ENCODE data around the gene HMGXB4.
"Not testable (repeated sequence)": the region's sequence is repeated elsewhere in the genome, so short reads cannot be mapped to it uniquely, and the experiment has no call there.

HMGXB4 gene, protein sequence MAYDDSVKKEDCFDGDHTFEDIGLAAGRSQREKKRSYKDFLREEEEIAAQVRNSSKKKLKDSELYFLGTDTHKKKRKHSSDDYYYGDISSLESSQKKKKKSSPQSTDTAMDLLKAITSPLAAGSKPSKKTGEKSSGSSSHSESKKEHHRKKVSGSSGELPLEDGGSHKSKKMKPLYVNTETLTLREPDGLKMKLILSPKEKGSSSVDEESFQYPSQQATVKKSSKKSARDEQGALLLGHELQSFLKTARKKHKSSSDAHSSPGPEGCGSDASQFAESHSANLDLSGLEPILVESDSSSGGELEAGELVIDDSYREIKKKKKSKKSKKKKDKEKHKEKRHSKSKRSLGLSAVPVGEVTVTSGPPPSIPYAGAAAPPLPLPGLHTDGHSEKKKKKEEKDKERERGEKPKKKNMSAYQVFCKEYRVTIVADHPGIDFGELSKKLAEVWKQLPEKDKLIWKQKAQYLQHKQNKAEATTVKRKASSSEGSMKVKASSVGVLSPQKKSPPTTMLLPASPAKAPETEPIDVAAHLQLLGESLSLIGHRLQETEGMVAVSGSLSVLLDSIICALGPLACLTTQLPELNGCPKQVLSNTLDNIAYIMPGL

DNA sequence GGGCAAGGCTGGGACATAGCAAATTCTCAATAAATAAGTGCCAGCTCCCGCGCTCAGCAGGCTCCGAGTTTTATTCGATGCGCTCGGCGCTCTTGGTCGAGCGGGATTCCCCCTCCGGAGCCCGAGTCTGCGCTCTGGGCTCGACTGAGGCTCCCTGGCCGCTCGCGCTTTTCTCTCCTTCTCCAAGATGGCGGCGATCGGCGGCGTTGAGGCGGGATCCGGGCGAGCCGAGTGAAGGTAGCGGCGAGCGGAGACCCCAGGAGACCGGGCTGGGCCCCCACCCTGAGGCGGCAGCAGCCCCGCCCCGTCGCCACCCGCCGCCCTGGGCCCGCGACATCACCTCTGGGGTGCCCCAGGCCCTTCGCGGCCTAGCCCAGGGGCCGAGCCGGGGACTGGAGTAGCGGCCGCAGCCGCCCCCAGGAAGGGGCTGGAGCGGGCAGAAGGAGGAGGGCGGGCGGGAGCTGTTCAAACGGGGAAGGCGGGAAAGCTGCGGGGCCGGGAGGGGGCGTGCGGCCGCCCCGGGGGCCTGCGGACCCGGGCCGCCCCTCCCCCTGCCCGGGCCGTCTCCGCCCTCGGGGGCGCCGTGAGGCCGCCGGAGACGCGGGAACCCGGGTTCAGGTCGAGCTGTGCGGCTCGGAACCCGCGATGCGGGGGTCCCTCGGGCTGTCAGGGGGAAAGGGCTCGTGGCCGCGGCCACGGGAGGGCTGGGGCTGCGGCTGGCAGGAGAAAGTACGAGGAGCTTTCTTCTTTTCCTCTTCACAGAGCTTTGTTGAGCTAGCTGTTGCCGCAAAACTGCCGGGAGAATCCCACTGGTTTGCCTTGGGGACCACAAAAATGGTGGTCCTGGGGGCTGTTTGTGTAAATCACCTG is at the start of gene HMGXB4:
Gene HMGXB4 (plus strand): TSS at position 173 of the 870 bp plus-strand sequence. CDS start 4,898 bp downstream, outside the sequence.
- DNase-seq = peak; percentile 89

DNA sequence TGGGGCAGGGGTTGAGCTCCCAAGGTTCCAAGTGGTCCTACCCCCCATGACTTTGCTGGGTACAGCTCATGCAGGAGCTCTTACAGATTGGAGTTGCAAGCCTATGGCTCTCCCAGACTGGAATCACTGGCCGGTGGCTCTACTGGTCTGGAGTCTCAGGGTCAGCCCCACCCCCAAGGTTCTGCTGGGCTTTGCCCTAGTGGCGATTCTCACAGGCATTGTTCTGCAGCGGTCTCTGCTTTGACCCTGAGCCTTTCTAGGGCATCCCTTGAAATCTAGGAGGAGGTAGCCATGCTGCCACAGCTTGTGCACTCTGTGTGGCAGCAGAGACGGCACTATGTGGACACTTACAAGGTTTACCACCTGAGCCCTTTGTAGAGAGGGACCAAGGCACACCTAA is 49.3 kb upstream of the HMGXB4 start:
- DNase-seq = no peak

DNA sequence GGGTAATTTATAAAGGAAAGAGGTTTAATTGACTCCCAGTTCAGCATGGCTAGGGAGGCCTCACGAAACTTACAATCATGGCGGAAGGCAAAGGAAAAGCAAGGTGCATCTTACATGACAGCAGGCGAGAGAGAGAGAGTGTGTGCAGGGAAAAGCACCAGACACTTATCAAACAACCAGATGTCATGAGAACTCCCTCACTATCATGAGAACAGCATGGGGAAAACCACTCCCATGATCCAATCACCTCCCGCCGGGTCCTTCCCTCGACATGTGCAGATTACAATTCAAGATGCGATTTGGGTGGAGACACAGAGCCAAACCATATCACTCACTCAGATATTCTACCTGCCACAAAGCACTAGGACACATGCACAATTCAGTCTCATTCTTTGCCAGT is 48.1 kb upstream of the HMGXB4 start:
- DNase-seq = no peak

DNA sequence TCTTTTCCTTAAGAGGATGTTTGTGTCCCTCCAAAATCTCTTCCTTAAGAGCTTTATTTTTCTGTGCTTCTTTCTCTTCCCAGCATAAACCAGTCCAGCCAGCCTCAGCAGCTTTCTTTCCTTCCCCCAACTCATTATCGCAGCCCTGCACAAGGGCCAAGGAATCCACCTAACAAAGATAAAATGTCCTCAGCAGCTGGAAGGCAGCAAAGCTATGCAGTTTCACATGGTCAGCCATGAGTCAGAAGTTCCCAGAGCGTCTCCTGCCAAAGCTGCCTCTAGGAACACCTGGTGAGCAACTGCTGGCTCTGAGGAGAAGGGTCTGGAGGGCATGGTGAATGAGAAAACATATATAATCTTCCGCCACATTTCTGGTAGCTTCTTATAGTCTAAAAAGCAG is 45.3 kb upstream of the HMGXB4 start:
- no peak for DNase-seq

DNA sequence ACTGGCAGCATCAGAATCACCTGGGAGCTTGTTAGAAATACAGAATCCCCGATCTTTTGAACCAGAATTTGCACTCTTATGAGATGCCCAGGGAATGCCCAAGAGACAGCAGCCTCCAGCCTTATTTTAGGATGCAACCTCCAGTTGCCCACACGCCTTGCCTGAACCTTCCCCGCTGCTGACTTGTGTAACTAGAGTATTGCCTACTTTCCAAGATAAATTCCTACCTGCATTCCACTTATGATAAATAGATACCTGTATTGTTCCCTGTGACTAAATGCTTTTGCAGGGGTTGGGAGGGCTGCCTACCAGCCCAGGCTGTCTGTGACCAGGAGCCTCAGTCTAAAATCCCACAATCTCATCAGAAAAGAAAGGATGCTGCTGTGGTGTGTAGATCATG is 44.3 kb upstream of the HMGXB4 start:
- no peak for DNase-seq

DNA sequence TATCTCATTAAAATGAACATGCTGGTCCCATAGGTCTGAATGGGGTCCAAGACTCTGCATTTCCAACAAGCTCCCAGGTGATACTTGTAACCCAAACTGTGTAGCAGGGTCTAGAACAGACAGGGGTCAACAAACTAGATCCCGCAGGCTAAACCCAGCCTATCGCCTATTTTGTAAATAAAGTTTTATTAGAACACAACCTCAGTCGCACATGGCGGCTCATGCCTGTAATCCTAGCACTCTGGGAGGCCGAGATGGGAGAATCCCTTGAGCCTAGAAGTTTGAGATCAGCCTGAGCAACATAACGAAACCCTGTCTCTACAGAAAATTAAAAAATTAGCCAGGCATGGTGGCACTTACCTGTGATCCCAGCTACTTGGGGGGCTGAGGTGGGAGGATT is 42.3 kb upstream of the HMGXB4 start:
- DNase-seq = no peak

DNA sequence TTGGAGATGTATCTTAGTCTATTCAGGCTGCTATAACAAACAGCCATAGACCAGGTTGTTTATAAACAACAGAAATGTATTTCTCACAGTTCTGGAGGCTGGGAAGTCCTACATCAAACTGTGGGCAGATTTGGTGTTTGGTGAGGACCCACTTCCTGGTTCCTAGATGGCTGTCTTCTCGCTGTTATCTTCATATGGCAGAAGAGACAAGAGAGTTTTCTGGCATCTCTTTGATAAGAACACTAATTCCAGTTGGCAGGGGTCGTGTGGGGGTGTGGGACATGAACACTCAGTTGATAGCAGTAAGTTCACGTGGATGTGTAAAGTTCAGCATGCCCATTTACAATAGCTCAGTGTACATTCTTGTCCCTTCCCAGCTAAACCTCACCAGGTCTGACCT is 41.3 kb upstream of the HMGXB4 start:
- DNase-seq = no peak

DNA sequence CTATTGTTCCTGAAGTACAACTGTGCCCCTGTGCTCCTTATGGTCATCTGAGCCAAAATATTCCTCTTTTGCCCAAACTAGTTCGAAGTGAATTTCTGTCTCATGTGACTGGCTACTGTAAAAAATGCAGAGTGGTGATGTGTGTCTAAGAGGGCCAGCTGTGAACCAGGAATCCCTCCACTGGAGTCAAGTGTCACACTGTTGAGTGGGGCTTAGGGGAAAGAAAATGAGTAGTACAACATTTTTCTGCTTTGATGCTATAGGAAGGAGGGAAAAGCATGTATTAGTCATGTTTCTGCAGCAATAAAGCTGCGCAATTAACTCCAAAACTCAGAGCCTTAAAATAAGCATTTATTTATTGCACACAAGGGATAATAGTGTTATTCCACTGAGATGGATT is 39.8 kb upstream of the HMGXB4 start:
- no peak for DNase-seq

DNA sequence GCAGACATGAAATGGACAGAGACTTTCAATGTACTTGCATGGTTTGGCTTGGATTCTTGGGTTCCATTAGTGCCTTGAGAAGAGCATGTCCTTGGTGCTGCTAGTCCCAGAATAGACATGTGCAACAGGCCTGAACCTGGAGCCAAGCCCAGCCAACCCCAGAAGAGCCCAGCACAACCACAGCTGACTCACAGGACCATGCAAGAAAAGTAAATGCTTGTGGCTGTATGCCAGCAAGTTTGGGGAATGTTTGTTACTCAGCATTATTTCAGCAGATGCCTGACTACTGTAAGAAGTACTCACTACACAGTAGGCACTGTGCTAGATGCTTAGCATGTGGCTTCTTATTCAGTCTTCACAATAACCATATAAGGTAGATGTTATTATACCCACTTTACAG is 39.2 kb upstream of the HMGXB4 start:
- DNase-seq = no peak

DNA sequence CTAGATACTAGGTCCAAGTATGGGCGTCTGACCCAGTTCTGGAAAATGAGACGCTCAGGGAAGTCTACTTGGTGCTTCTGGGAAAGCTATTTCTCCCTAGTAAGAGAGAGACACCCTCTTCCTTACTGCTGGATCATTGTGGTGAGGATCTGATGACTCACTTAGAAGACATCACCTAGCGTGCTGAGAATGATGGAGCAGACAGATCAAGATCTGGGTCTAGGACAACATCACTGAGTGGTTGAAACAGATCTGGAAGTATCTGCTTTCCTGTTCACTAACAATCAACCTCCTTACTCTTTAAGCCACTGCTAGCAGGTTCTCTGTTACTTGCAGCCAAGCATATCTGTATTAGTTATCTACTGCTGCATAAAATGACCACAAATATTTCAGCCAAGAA is 38.3 kb upstream of the HMGXB4 start:
- no peak for DNase-seq

DNA sequence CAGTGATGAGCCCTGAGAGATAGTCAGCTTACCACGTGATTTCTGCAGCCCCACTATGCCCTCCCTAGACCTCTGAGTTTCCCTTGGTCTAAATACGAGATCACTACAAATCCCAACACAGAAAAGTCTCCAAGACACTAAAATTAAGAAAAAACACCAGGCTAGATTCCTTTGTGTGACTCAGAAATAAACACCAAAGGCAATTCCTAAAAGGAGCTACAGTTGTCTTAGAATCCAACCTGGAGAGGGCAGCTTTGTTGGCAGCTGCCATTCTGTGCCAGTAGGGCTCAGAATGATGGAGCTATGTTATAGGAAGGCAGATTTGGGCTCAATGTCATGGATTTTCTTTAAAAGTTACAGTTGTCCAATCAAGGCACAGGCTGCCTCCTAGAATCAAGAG is 37.1 kb upstream of the HMGXB4 start:
- DNase-seq = no peak

DNA sequence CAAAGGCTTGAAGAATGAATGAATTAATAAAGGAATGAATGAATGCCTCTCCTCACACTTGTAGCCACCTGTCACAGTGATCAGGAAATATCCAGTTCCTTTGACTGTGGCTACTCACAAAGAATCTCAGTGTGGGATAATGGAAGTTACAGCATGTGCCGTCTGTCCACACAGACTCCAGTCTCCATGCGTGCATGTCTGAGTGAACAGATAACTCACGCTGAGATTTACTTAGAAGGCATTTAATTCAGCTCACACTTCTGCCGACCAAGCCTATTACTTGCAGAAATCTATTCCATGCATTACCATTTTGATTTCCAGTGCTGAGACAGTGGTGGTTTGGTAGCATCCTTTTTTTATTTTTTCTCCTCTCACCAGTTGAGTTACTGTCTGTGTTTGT is 32.3 kb upstream of the HMGXB4 start:
- DNase-seq = no peak

DNA sequence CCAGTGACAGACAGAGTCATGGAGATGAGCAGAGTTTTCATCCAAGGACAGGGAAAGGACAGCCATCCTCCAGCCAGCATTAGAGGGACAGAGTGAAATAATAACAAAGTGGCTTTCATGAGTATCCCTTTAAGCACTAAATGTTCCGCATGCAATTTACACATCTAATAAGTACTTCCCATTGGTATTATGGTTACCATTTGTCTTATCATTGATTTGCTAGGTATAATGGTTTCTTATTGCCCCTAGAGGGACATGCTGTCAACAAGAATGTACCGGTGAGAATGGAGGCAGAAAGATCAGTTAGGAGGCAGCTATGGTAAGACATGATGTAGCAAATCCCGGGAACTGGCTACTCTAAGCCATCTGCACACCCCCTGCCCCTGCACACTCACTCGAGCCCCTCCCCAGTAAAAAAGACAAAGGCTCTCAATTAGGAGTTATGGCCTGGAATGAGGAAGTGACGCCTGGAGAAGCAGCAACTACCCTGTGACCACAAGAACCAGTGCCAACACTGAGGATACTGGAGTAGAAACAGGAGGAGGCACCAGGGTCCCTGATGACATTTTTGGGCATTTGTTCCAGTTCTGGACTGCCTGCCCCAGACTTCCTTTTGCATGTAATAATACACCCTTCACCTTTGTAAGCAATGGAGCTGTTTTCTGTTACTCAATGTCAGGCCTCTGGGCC is 30.2 kb upstream of the HMGXB4 start:
- no peak for DNase-seq

DNA sequence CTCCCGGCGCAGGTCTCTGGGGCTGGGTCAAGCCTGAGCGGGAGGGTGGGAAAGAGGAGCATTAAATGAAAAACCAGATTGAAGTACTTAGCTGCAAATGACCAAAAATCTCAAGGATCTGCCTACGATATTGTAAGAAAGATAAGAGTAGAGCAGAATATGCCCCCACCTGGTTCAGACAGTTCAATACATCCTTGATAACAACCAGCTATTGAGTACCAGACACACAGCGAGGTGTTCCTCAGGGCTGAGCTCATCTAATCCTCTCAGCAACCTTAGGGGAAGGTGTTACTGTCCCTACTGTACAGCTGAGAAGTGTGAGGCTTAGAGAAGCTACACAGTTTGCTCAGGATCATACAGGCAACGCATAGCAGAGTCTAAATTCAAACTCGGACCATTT is 27.4 kb upstream of the HMGXB4 start:
- DNase-seq = no peak

DNA sequence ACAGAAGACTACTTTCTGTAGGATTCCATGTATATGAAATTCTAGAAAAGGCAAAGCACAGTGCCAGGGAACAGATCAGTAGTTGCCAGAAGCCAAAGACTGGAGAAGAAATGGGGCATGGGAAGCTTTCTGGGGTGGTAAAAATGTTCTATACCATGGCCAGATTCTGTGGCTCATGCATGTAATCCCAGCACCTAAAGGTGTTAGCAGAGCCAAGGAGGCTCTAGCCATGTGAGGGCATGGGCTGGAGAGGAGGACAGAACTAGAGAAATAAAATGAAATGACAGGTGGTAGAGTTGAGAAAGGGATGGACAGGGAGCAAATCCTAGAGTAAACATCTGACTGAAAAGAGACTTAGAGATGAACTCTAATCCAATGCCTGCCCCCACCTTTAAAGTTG is 26.9 kb upstream of the HMGXB4 start:
- no peak for DNase-seq

DNA sequence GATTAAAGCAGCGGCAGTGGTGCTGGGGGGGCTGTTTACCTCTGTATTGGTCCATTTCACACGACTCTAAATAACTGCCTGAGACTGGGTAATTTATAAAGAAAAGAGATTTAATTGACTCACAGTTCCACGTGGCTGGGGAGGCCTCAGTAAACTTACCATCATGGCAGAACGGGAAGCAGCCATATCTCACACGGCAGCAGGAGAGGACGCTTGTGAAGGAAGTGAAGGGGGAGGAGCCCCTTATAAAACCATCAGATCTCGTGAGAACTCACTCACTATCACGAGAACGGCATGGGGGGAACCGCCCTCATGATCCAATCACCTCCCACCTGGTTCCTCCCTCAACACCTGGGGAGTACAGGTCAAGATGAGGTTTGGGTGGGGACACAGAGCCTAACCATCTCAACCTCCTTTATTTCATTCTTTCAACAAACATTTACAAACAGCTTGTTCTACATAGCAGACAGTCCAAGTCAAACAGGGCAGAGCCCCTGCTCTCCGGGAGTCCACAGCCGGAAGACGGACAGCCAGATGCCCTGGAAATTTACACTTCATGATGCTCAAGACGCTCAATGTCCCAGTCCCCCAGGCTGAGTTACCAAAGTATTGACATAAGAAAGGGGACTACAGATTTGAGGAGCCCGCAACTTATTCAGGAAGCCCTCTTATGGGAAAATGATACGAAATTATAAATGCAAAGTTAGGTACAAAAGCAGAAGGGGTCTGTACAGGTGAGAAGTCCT is 26.3 kb upstream of the HMGXB4 start:
- no peak for DNase-seq

DNA sequence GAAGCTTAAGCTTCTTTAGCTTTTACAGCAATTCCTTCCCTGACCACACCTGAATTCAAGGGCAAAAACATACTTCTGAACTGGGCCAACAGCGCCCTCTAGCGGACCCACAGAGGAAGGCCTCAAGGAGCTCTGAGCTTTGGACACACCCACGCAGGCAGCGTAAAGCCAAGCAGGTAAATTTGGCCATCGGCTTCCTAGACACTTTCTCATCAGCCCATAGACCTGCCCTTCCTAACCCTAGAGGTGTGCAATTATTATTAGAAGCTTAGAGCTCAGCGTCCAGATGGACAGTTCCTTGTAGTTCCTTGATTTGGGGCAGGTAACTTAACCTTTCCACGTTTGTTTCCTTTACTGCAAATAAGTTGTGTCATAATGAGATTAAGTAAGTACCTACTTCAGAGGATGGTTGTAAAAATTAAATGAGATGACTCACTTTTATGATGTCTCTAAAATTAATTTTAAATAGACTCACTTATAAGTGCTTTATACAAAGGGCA is 25.7 kb upstream of the HMGXB4 start:
- DNase-seq = peak; percentile 72

DNA sequence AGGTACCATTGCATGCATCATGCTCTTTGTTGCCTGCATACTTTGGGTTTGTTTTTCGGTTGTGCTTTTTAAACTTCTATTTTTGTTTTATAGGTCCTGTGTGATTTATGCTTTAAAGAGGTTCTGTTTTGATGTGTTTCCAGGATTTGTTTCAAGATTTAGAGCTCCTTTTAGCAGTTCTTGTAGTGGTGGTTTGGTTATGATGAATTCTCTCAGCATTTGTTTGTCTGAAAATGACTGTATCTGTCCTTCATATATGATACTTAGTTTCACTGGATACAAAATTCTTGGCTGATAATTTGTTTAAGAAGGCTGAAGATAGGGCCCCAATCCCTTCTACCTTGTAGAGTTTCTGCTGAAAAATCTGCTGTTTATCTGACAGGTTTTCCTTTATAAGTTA is 18.5 kb upstream of the HMGXB4 start:
- DNase-seq = not testable (repeated sequence)

DNA sequence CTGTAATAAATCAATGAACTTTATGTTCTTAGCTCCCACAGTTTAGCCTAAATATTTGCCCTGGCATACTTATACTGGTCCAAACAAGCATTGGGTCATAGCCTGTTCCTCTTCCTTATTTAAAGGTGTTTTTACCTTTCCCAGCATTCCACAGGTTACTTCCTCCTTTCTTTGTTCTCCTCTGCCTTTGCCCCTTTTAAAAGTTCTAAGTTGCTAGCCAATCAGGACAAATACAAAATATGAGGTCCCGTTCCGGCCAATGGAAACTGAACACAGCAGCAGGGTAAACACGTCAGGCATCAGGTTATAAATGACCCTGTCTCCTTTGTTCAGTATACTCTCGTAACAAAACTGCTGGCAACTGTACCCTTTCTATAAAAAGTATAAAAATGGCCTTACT is 12.8 kb upstream of the HMGXB4 start:
- not testable (repeated sequence) for DNase-seq

DNA sequence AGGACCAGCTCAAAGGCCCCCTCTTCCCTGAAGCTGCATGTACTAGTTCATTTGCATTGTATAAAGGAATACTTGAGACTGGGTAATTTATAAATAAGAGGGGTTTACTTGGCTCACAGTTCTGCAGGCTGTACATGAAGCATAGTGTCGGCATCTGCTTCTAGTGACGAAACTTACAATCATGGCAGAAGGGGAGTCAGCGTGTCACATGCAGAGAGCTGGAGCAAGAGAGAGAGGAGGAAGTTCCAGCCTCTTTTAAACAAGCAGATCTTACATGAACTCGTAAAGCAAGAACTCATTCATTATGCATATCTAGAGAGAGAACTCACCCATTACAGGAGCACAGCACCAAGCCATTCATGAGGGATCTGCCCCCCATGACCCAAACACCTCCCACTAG is 7.1 kb upstream of the HMGXB4 start:
- DNase-seq = no peak

DNA sequence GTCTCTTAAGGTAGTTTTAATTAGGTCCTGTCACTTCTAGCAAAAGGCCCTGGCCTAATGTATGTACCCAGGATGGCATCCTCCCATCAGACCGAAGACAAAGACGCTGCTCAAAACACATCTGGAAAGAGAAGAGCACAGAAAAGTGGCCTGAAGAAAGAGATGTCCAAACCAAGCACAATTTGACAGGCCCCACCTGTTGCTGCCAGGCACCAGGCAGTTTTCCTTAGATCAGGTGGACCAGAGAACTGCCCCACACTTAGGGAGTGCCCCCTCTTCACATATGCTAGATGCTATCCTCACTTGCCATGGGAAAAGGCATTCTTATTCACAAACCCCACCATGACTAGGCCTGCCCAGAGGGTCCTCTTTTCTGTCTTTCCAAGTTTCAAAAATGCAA is 3.3 kb upstream of the HMGXB4 start:
- no peak for DNase-seq

DNA sequence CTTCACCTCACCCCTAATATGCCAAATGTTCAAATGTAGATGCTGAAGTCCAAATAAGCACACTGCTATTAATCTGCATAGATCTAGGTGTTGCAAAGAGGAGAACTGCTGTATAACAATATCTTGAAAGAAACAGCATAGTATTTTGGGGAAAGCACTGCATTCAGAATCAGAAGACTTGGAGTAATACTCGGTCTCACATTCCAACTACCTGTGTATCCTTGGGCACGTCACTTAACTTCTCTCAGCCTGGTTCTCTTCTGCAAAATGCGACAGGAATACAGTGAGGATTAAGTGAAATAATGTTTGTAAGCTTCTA is 332 bp upstream of the HMGXB4 start:
- no peak for DNase-seq

All from activated naive CD4-positive, alpha-beta T cell treated with anti-CD3 and anti-CD28 coated beads, Interleukin-2, amount 50 U/mL, for 16 hours (primary cell).